Retinal pigment epithelial cell (primary cell): ENCODE results near the gene STX12.

ENCODE experiments used
- DNase-seq: peaks from one replicate; pipeline ENCODE4 v3.0.0-alpha.2; 2010; ENCODE audit warnings: low read depth
- H3K4me3 ChIP-seq: 2 replicates; pipeline ENCODE4 v1.5.1; 2011; ENCODE audit warnings: mild to moderate bottlenecking, low read length, control low read depth, moderate library complexity
- CTCF ChIP-seq: conservative IDR thresholded peaks from 2 replicates; pipeline ENCODE4 v1.5.1; 2011; ENCODE audit warnings: low read depth, low read length, control low read depth, inconsistent platforms

STX12 gene

DNA sequence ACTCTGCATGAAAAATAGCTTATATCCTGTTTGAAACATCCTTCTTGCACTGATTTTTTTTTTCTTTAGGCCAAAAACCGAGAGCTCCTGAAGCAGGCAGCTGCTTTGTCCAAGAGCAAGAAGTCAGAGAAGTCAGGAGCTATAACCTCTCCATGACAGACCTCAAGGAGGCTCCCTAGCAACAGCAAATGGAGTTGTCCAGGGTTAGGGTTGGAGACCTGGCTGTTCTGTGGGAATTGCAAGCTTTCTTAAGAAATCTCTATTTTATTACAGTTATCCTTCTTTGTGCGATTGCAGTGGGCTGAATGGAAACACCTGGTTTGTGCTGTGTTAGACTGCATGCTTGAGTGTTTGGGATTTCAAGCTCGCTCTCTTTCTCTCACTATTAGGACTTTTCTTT is 12.6 kb upstream of the STX12 start:
- no peak for DNase-seq
- no peak overlapping the region for H3K4me3 ChIP-seq
- TF ChIP-seq CTCF: no peak

GRCh38 chr1:27762033-27762432 is 11.0 kb upstream of the STX12 start:
- no peak for DNase-seq
- no peak for TF ChIP-seq CTCF

GRCh38 chr1:27763358-27763757 is 9.7 kb upstream of the STX12 start:
- DNase-seq: no peak
- no peak overlapping the region for H3K4me3 ChIP-seq
- TF ChIP-seq CTCF: no peak

More at GRCh38 chr1:27762033-27762432, 11.0 kb upstream of the STX12 start:
- H3K4me3 ChIP-seq: no peak overlapping the region

DNA sequence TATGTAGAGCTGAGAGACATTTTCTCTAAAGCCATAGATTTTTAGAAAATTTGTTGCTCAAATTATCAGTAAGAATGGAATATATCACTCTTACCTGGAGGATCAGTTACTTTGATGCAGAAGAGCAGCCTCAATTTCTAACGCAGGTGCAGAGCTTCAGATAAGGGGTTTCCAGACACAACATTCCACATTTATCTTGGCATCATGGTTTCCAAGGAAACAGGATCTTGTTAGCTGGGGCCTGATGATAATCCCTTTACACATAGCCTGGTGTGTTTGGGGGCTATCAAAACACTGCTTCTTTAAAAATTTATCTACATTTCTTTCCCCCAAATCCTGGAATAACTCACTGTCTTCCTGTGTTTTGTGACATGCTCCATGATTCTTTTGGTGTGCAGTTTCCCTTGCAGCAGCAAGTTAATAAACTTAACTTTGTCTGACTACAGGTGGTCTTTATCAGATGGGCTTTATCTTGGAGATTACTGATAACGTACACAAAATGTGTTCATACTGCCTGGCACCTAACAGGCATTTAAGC is 2.7 kb upstream of the STX12 start:
- no peak overlapping the region for H3K4me3 ChIP-seq
- no peak for TF ChIP-seq CTCF
- no peak for DNase-seq

GRCh38 chr1:27772036-27772931 is 735 bp upstream of the STX12 start:
- no peak for DNase-seq
- no peak for TF ChIP-seq CTCF
- peak overlapping the region; percentile 87 for H3K4me3 ChIP-seq

DNA sequence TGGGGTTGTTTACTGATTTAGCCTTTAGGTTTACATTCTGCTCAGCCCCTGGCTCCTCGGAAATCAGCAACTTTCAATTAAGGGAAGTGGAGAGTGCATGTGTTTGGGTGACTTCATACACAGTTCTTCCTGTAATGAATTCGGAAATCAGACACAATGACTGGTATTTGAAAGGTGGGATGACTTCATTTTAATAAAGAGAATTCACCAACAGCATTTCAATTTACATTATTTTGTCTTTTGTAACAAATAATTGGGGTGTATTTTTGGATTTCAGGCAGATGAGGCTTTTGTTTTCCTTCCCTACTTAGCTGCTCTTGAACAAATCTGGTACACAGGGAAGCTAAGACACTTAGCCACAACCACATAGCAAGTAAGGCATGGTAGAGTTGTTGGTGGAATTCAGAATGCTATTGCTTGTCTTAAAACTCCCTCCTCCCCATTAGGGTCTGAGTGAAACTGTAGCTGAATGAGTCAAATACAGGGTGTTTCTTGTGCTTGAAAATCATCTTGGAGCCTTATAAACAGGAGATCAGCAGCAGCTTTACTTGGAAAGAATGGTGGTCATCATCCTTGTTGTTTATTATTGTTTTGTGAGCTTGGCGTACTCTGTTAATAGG is 917 bp downstream of the STX12 start:
- no peak for TF ChIP-seq CTCF
- peak overlapping the region; percentile 87 for H3K4me3 ChIP-seq
- DNase-seq: no peak
